HepG2 (cell line): ENCODE data around the gene PEAK1. TPM values are rescaled to one million over a fixed set of nuclear protein-coding genes. Genes with fewer than 3 reads are reported as not detected.

Experiments used
- ATAC-seq: fragments of 200-7000 bp; cut with Tn5 transposase; 3 replicates; pipeline ENCODE4 v1.9.1; 2020; ENCODE audit warnings: mild to moderate bottlenecking, moderate library complexity
- BruUV-seq: library from RNA; stranded (reverse); fragments of 400-500 nt; replicated peaks from 2 replicates; lab custom pipeline; 2021; lab: Mats Ljungman, UMichigan
- CTCF ChIA-PET: fragments of 300-600 bp; formaldehyde crosslinking; extraction: SDS; loops from one replicate; lab custom pipeline; 2021; ENCODE audit warnings: low total read pairs, inconsistent platforms, low intra/inter-chr PET ratio; lab: Yijun Ruan, JAX
- POLR2A ChIA-PET: fragments of 350-600 bp; sonication (Branson Sonifier 250); formaldehyde crosslinking; loops from one replicate; lab custom pipeline; 2020; ENCODE audit warnings: antibody characterized with exemption, inconsistent platforms; lab: Yijun Ruan, JAX
- DNase-seq: peaks from one replicate; pipeline ENCODE4 v3.0.0-alpha.2; 2015; ENCODE audit warnings: low spot score
- FAIRE-seq: peaks from 3 replicates; lab custom pipeline; 2011; peaks lifted over from hg19 to GRCh38; lab: Jason Lieb, UNC
- H2AFZ ChIP-seq: one replicate; pipeline ENCODE4 v1.6.1; 2011; ENCODE audit warnings: low read length, inconsistent platforms
- H3K27ac ChIP-seq: fragments of 300-600 bp; 3 replicates; pipeline ENCODE4 v1.8.0; 2011; ENCODE audit warnings: mixed run types, mild to moderate bottlenecking, mixed read lengths, low read length, inconsistent platforms; ENCODE audit not compliant: insufficient read depth; ENCODE audit errors: extremely low read length
- H3K27me3 ChIP-seq, 2 experiments: fragments of 200-600 bp in 1 of 2; 2 replicates in 1 of 2; 3 replicates in 1 of 2; pipeline versions ENCODE4 v1.6.0 to v1.8.0; 2011; ENCODE audit warnings: low read length in 2 of 2, mild to moderate bottlenecking in 2 of 2, moderate library complexity in 2 of 2, inconsistent platforms in 1 of 2; ENCODE audit not compliant: insufficient read depth in 2 of 2, control insufficient read depth in 1 of 2
- H3K36me3 ChIP-seq, 2 experiments: fragments of 200-600 bp in 1 of 2; replicated peaks in 1 of 2; 2 replicates in 1 of 2; 3 replicates in 1 of 2; pipeline versions ENCODE4 v1.5.1 to v1.8.0; 2011; ENCODE audit warnings: low read length in 2 of 2, inconsistent platforms in 1 of 2; ENCODE audit not compliant: insufficient read depth in 2 of 2, control insufficient read depth in 1 of 2
- H3K4me1 ChIP-seq: 2 replicates; pipeline ENCODE4 v1.5.1; 2012; ENCODE audit warnings: low read length, inconsistent platforms; ENCODE audit not compliant: insufficient read depth
- H3K4me2 ChIP-seq: 2 replicates; pipeline ENCODE4 v1.6.0; 2011; ENCODE audit warnings: low read depth, low read length, inconsistent platforms
- H3K4me3 ChIP-seq, 3 experiments: fragments of 200-600 bp in 1 of 3; sonication (generic), shearing (Covaris generic) in 1 of 3; replicated peaks in 1 of 3; 2 replicates each; pipeline ENCODE4 v1.5.1; 2011 to 2016; ENCODE audit warnings: low read length in 3 of 3, inconsistent platforms in 2 of 3, low read depth in 2 of 3, mild to moderate bottlenecking in 2 of 3, control low read depth in 1 of 3, mixed read lengths in 1 of 3; ENCODE audit not compliant: insufficient read depth in 1 of 3
- H3K79me2 ChIP-seq: one replicate; pipeline ENCODE4 v1.6.1; 2011; ENCODE audit warnings: low read length, inconsistent platforms; ENCODE audit not compliant: insufficient read depth
- H3K9ac ChIP-seq: 2 replicates; pipeline ENCODE4 v1.6.0; 2011; ENCODE audit warnings: mild to moderate bottlenecking, low read depth, low read length, inconsistent platforms; ENCODE audit not compliant: insufficient read depth
- H3K9me3 ChIP-seq: 2 replicates; pipeline ENCODE4 v1.5.1; 2012; ENCODE audit warnings: mild to moderate bottlenecking, low read length
- H4K20me1 ChIP-seq: 2 replicates; pipeline ENCODE4 v1.6.0; 2011; ENCODE audit warnings: inconsistent platforms, mild to moderate bottlenecking, low read length, moderate library complexity; ENCODE audit not compliant: insufficient read depth
- ARID4A ChIP-seq: sonication (generic); formaldehyde crosslinking; IDR thresholded peaks from 2 replicates; pipeline ENCODE4 v1.5.0; 2020; ENCODE audit warnings: mild to moderate bottlenecking, missing genetic modification reagents, borderline replicate concordance
- ATF1 ChIP-seq: IDR thresholded peaks from 2 replicates; pipeline ENCODE4 v1.6.1; 2016; ENCODE audit warnings: mild to moderate bottlenecking, control low read depth
- BATF2 ChIP-seq: sonication (generic); formaldehyde crosslinking; IDR thresholded peaks from 2 replicates; pipeline ENCODE4 v1.8.0; 2022; ENCODE audit warnings: mild to moderate bottlenecking, missing genetic modification reagents, moderate library complexity
- BRF2 ChIP-seq: sonication (generic); formaldehyde crosslinking; IDR thresholded peaks from 2 replicates; pipeline ENCODE4 v1.8.1; 2022; ENCODE audit warnings: mild to moderate bottlenecking, missing genetic modification reagents
- CEBPB ChIP-seq: IDR thresholded peaks from 2 replicates; pipeline ENCODE4 v1.6.1; 2011; ENCODE audit warnings: low read depth, low read length, improper control_type of control experiment, borderline replicate concordance
- GATAD1 ChIP-seq: IDR thresholded peaks from 2 replicates; pipeline ENCODE4 v1.6.1; 2016; ENCODE audit warnings: missing genetic modification reagents, missing compliant biosample characterization
- JUNB ChIP-seq: sonication (generic); formaldehyde crosslinking; IDR thresholded peaks from 2 replicates; pipeline ENCODE4 v1.8.0; 2022; ENCODE audit warnings: missing genetic modification reagents, mild to moderate bottlenecking, borderline replicate concordance
- SP4 ChIP-seq: sonication (generic); formaldehyde crosslinking; IDR thresholded peaks from 2 replicates; pipeline ENCODE4 v1.8.1; 2023; ENCODE audit warnings: mild to moderate bottlenecking, missing genetic modification reagents
- TAF1 ChIP-seq: sonication (generic); formaldehyde crosslinking; IDR thresholded peaks from 2 replicates; pipeline ENCODE4 v1.4.0; 2020; ENCODE audit warnings: missing genetic modification reagents
- TEAD3 ChIP-seq: optimal IDR thresholded peaks from 2 replicates; pipeline ENCODE3; 2016; ENCODE audit warnings: borderline replicate concordance
- THAP11 ChIP-seq: IDR thresholded peaks from 2 replicates; pipeline ENCODE4 v1.6.1; 2016; ENCODE audit warnings: missing biosample characterization, missing genetic modification reagents
- ZBTB1 ChIP-seq: sonication (generic); formaldehyde crosslinking; IDR thresholded peaks from 2 replicates; pipeline ENCODE4 v1.4.0; 2020; ENCODE audit warnings: missing genetic modification reagents, borderline replicate concordance
- WGBS: methylation state at CpG from one replicate; pipeline ENCODE4 v1.1.6; 2017; ENCODE audit warnings: low lambda C conversion rate; 5-methylcytosine and 5-hydroxymethylcytosine counted together
- in situ Hi-C: cut with HindIII; loops from 2 replicates; pipeline ENCODE4 v1.10.0; 2017; ENCODE audit warnings: low pct_unique_long_range_greater_than_20kb; ENCODE audit not compliant: extremely low pct_ligation_motif_present
- intact Hi-C: fragments of 100-400 bp; cut with micrococcal nuclease; formaldehyde crosslinking; loops from one replicate; pipeline ENCODE4 v1.10.0; 2022; ENCODE audit not compliant: unreplicated experiment
- polyA plus RNA-seq, 8 experiments: library from polyadenylated mRNA; depleted of rRNA in 3 of 8; stranded (reverse) in 7 of 8; unstranded in 1 of 8; fragments of >200 nt; fragmentation: Illumina TruSeq in 4 of 8; extraction: Trizol in 4 of 8; gene quantifications; 2 replicates each; pipeline versions ENCODE4 v1.2.1 to v1.2.3, GENCODE V29; 2011 to 2016; ENCODE audit warnings: low read depth in 4 of 8, missing spikeins in 1 of 8, mixed read lengths in 1 of 8; ENCODE audit not compliant: insufficient read depth in 1 of 8
- total RNA-seq, 5 experiments: library from RNA; depleted of rRNA; stranded (reverse); fragments of >200 nt; fragmentation: Illumina TruSeq; extraction: Trizol; gene quantifications; 2 replicates each; pipeline ENCODE4 v1.2.3, GENCODE V29; 2016; ENCODE audit warnings: low read depth in 1 of 5
- TF ChIP-seq, protein P1 (sequence below): sonication (generic); formaldehyde crosslinking; IDR thresholded peaks from 2 replicates; pipeline ENCODE4 v1.5.0; 2020; ENCODE audit warnings: missing genetic modification reagents

Gene PEAK1
- total and polyA plus RNA-seq, 2 of the 13 experiments (the other 11 are each of a cell fraction or from before 2014, with no cell fraction given): 6.0 to 6.6 TPM

DNA sequence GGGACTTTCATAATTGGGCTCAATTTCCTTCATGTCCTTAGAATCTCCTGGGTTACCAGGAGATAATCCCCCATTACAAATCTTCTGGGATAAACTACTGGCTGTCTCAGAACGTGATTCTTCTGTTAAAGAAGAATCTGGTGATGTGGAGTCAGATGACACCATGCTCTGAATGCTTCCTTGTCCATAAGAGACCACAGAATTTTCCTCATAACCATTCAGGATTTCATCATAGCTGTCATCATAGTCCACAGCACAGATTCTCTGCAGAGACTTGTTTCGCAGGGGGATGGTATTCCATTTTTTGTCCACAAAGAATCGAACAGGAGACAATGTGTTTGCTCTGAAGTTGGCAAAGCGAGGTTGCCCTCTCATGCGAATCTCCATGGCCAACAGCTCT is 239.1 kb downstream of the PEAK1 start:
- Histone ChIP-seq H3K27me3 (no peaks in the 10 kb centered on the region), H3K4me3 (no peak overlapping the region), H4K20me1 (no peaks in the 10 kb centered on the region), H3K9me3 (no peaks in the 10 kb centered on the region), H3K27ac (no peak overlapping the region), H2AFZ (no peak overlapping the region), H3K4me1 (peaks cover 19% of the 10 kb centered on the region), H3K4me2 (no peak overlapping the region), H3K36me3 (peaks cover 3 to 8% of the 10 kb centered on the region in 2 experiments; a peak in 2 of 5 replicates), H3K9ac (no peak overlapping the region), H3K79me2 (no peaks in the 10 kb centered on the region)
- no peak for FAIRE-seq
- ChIA-PET POLR2A (no interaction called here), CTCF (no interaction called here)
- BruUV-seq: no TSS peak
- intact Hi-C loops: no loop called here
- no peak for DNase-seq
- 88% methylated on average over 5 of the region's 5 CpGs for WGBS
- TF ChIP-seq CEBPB (peak; percentile 36; the same call in 1 of the 2 replicates), ATF1 (no peak)
- in situ Hi-C loops: no loop called here
- ATAC-seq: no peak

DNA sequence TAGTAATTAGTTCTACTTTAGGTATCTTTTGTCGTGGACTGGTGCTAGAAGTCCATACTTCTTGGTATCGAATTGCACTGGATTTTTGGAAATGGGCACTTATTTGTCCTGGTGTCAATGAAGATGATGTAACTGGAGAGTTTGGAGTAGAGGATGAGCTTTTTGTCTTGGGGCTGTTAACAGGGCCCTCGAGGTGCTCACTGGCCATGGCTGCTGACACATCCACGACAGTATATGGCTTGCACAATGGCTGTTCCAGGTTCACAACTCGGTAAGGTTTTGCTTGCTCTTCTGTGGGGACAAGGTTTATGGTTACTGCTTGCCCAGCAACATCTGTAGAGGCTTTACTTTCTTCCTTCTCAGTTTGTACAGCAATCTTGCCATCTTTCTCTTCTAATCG is 239.6 kb downstream of the PEAK1 start:
- H2AFZ ChIP-seq: no peak overlapping the region
- ChIA-PET CTCF (no interaction called here), POLR2A (no interaction called here)
- ATAC-seq (no peak), DNase-seq (no peak), FAIRE-seq (no peak)
- H3K27me3 ChIP-seq: no peaks in the 10 kb centered on the region
- intact Hi-C loops (no loop called here), in situ Hi-C loops (no loop called here)
- H3K9ac ChIP-seq: no peak overlapping the region
- no peaks in the 10 kb centered on the region for H4K20me1 ChIP-seq
- peaks cover 18% of the 10 kb centered on the region for H3K4me1 ChIP-seq
- H3K4me3 ChIP-seq: no peak overlapping the region
- H3K9me3 ChIP-seq: no peaks in the 10 kb centered on the region
- H3K27ac ChIP-seq: no peak overlapping the region
- 92% methylated on average over 6 of the region's 6 CpGs for WGBS
- BruUV-seq: no TSS peak
- H3K36me3 ChIP-seq: peaks cover 3 to 8% of the 10 kb centered on the region in 2 experiments; a peak in 2 of 5 replicates
- H3K4me2 ChIP-seq: no peak overlapping the region
- H3K79me2 ChIP-seq: no peaks in the 10 kb centered on the region
- TF ChIP-seq SP4 (CRISPR knock-in tag): no peak
- TF ChIP-seq BRF2 (CRISPR knock-in tag): no peak
- TF ChIP-seq ZBTB1 (CRISPR knock-in tag): no peak
- TF ChIP-seq, protein P1, sequence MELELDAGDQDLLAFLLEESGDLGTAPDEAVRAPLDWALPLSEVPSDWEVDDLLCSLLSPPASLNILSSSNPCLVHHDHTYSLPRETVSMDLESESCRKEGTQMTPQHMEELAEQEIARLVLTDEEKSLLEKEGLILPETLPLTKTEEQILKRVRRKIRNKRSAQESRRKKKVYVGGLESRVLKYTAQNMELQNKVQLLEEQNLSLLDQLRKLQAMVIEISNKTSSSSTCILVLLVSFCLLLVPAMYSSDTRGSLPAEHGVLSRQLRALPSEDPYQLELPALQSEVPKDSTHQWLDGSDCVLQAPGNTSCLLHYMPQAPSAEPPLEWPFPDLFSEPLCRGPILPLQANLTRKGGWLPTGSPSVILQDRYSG: no peak
- no peak for TF ChIP-seq TEAD3 (CRISPR knock-in tag)
- no peak for TF ChIP-seq GATAD1 (CRISPR knock-in tag)
- TF ChIP-seq TAF1 (CRISPR knock-in tag): no peak
- TF ChIP-seq THAP11: no peak
- no peak for TF ChIP-seq ARID4A
- no peak for TF ChIP-seq BATF2
- TF ChIP-seq JUNB (CRISPR knock-in tag): no peak
